Heart left ventricle (tissue), 16 donors: ENCODE results near the gene GOLGA3. TPM values are rescaled to one million over a fixed set of nuclear protein-coding genes. Genes with fewer than 3 reads are reported as not detected.
"Not testable (repeated sequence)": the region's sequence is repeated elsewhere in the genome, so short reads cannot be mapped to it uniquely, and the experiment has no call there.

Experiments used
- ATAC-seq, 4 donors: fragments of 200-7000 bp; cut with Tn5 transposase; one replicate each; pipeline ENCODE4 v1.9.1; 2020 to 2022; ENCODE audit warnings: moderate library complexity in 4 of 4, mild to moderate bottlenecking in 3 of 4, moderate number of reproducible peaks in 1 of 4
- DNase-seq, 5 donors: peaks; one replicate each; pipeline ENCODE4 v3.0.0-alpha.2; 2020
- H3K27ac ChIP-seq, 12 donors: fragments of 200-600 bp; sonication (generic) in 4 of 12; one replicate each; pipeline versions ENCODE4 v1.5.0 to v1.8.0; 2016 to 2022; ENCODE audit warnings: mild to moderate bottlenecking in 2 of 12
- H3K27me3 ChIP-seq, 9 donors: fragments of 200-600 bp; sonication (generic) in 2 of 9; one replicate each; pipeline versions ENCODE4 v1.5.1 to v1.8.0; 2016 to 2022; ENCODE audit warnings: mild to moderate bottlenecking in 3 of 9
- H3K36me3 ChIP-seq, 9 donors: fragments of 200-600 bp; sonication (generic) in 2 of 9; one replicate each; pipeline versions ENCODE4 v1.5.0 to v1.8.0; 2018 to 2022; ENCODE audit warnings: mild to moderate bottlenecking in 2 of 9
- H3K4me1 ChIP-seq, 12 donors: fragments of 200-600 bp; sonication (generic) in 4 of 12; one replicate each; pipeline versions ENCODE4 v1.5.0 to v1.8.0; 2016 to 2022; ENCODE audit warnings: mild to moderate bottlenecking in 3 of 12
- H3K4me3 ChIP-seq, 12 donors: fragments of 200-600 bp; sonication (generic) in 4 of 12; one replicate each; pipeline versions ENCODE4 v1.5.0 to v1.8.0; 2017 to 2022; ENCODE audit warnings: mild to moderate bottlenecking in 9 of 12, moderate library complexity in 4 of 12
- H3K9me3 ChIP-seq, 12 donors: fragments of 200-600 bp; sonication (generic) in 4 of 12; one replicate each; pipeline versions ENCODE4 v1.5.0 to v1.8.0; 2016 to 2022; ENCODE audit warnings: mild to moderate bottlenecking in 1 of 12
- CTCF ChIP-seq, 12 donors: fragments of 200-600 bp; sonication (generic) in 4 of 12; IDR thresholded peaks; one replicate each; pipeline versions ENCODE4 v1.5.0 to v1.8.0; 2018 to 2022; ENCODE audit warnings: antibody characterized with exemption in 12 of 12, mild to moderate bottlenecking in 5 of 12
- POLR2A ChIP-seq, 2 donors: fragments of 450-650 bp; IDR thresholded peaks; one replicate each; pipeline ENCODE4 v1.6.1; 2017; ENCODE audit warnings: antibody characterized with exemption in 2 of 2, mild to moderate bottlenecking in 2 of 2, moderate library complexity in 2 of 2
- WGBS, 4 donors: extraction: QIAGEN DNeasy Blood & Tissue Kit in 2 of 4; methylation state at CpG; one replicate each; pipeline versions ENCODE4 v1.1.5 to v1.1.7; 2013 to 2018; 5-methylcytosine and 5-hydroxymethylcytosine counted together
- intact Hi-C, 10 donors: fragments of 100-400 bp; cut with DNase I; formaldehyde crosslinking; loops; one replicate each; pipeline versions ENCODE4 v1.11.1 to v1.14.2; 2022
- polyA plus RNA-seq, 2 donors: library from polyadenylated mRNA; stranded (reverse); fragments of 200-250 nt; gene quantifications; one replicate each; pipeline ENCODE4 v1.2.3, GENCODE V29; 2013
- total RNA-seq, 9 donors: library from RNA; depleted of rRNA in 2 of 9; stranded (reverse); fragments of >200 nt in 2 of 9; fragmentation: NEBNext Ultra II Directional in 3 of 9; extraction: Animal tissue kit (Norgen Biotek cat#: 25700) in 3 of 9; gene quantifications; one replicate each; pipeline versions ENCODE4 v1.1.0 to v1.2.4, GENCODE V29; 2016 to 2023
- donor health status: ischemic (EF 13 %, LVEDD 7.1; RV severe dilation, severe dysfunction).
- donor health status: healthy with polysubstance abuse.
- donor health status: DM: no; HTN: yes; CAD: no.
- donor health status: DM: no; HTN: no; CAD: no.
- donor health status: ischemic (EF 25% LVEDD 6.9; RV normal size, moderate dysfunction).
- donor health status: ischemic (EF 25% LVEDD 5.7; RV mildly dilated, moderate dysfunction).
- donor health status: healthy.
- donor health status: DM: yes; HTN: yes; CAD: no.
- donor health status: ischemic (EF 35%, LVEDD 5.7; RV mildly dilated, moderate dysfunction).
- donor health status: nonischemic (EF 11% LVEDD 7.7; RV severe dilation, severe dysfunction).
- donor health status: DM: yes; HTN: yes; CAD: no.
- donor health status: PGD.
- donor health status: ischemic (EF 29% LVEDD 5.4; RV normal size, mild dysfunction).
- donor health status: nonischemic (EF 23%, LVEDD 6.1; RV moderate dilation, normal function).

Gene GOLGA3
- total and polyA plus RNA-seq, 11 donors: 12.0 to 46.2 (median 34.3) TPM

GRCh38 chr12:132856581-132856980 is 27.9 kb upstream of the GOLGA3 start:
- Histone ChIP-seq H3K9me3 (no peaks in the 10 kb centered on the region), H3K27me3 (no peaks in the 10 kb centered on the region), H3K4me1 (no peaks in the 10 kb centered on the region), H3K4me3 (no peak overlapping the region), H3K36me3 (peaks cover 3 to 98% (median 96%) of the 10 kb centered on the region in 9 donors), H3K27ac (no peak overlapping the region)
- DNase-seq (no peak), ATAC-seq (no peak)
- intact Hi-C loops: no loop called here
- WGBS, 4 donors: 94 to 98% (median 98%) methylated on average over 3 to 17 of the region's 17 CpGs
- TF ChIP-seq POLR2A (IDR thresholded peaks at IDR 0.05): no peak
- TF ChIP-seq CTCF (IDR thresholded peaks at IDR 0.05): no peak

- DNase-seq, H3K27me3 ChIP-seq, intact Hi-C loops, H3K9me3 ChIP-seq, H3K4me3 ChIP-seq, H3K4me1 ChIP-seq, ATAC-seq, H3K27ac ChIP-seq: not testable (repeated sequence)
- H3K36me3 ChIP-seq: peaks cover 3 to 98% (median 96%) of the 10 kb centered on the region in 9 donors
- 96 to 98% (median 96%) methylated on average over 14 of the region's 14 CpGs for WGBS, 4 donors
Measured at GRCh38 chr12:132855211-132855610, 26.5 kb upstream of the GOLGA3 start.

GRCh38 chr12:132853285-132854092 is 24.8 kb upstream of the GOLGA3 start:
- Histone ChIP-seq H3K27me3 (no peaks in the 10 kb centered on the region), H3K36me3 (peaks cover 3 to 98% (median 93%) of the 10 kb centered on the region in 9 donors), H3K4me3 (no peak overlapping the region), H3K4me1 (no peaks in the 10 kb centered on the region), H3K9me3 (no peaks in the 10 kb centered on the region), H3K27ac (no peak overlapping the region)
- TF ChIP-seq CTCF (IDR thresholded peaks at IDR 0.05) (no peak), POLR2A (IDR thresholded peaks at IDR 0.05) (no peak)
- no peak for DNase-seq
- peak in 1 of 4 donors; percentile 20 for ATAC-seq
- intact Hi-C loops: no loop called here
- 94 to 95% (median 95%) methylated on average over 38 to 51 of the region's 51 CpGs for WGBS, 4 donors

- TF ChIP-seq CTCF (IDR thresholded peaks at IDR 0.05) (no peak), POLR2A (IDR thresholded peaks at IDR 0.05) (no peak)
- Histone ChIP-seq H3K4me1 (no peaks in the 10 kb centered on the region), H3K36me3 (peaks cover 3 to 98% (median 94%) of the 10 kb centered on the region in 9 donors), H3K27me3 (no peaks in the 10 kb centered on the region), H3K9me3 (no peaks in the 10 kb centered on the region), H3K4me3 (no peak overlapping the region), H3K27ac (no peak overlapping the region)
- ATAC-seq: no peak
- intact Hi-C loops: no loop called here
- WGBS, 4 donors: 89 to 98% (median 96%) methylated on average over 7 to 12 of the region's 12 CpGs
- no peak for DNase-seq
Measured at GRCh38 chr12:132852496-132852895, 23.8 kb upstream of the GOLGA3 start.
